Smooth muscle cell of the brain vasculature (primary cell): Measurements from ENCODE around the gene CCDC192.

Experiments
- DNase-seq: peaks from one replicate; pipeline ENCODE4 v3.0.0-alpha.2; 2012; ENCODE audit warnings: low read depth, low spot score

The CCDC192 gene

DNA sequence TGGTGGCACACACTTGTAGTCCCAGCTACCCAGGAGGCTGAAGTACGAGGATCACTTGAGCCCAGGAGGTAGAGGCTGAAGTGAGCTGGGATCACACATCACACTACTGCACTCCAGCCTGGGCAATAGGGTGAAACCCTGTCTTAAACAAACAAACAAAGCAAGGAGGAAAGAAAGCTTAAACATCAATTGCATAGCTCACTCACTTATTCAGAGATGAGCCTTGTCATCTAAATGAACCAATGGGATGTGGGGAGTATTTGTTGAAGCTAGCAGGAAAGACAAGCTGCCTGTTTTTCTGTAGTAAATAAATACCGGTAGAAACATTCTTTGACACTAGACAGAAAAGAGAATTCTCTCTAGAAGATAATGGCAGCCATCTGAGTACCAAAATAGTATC is 219.4 kb downstream of the CCDC192 start:
- no peak for DNase-seq

DNA sequence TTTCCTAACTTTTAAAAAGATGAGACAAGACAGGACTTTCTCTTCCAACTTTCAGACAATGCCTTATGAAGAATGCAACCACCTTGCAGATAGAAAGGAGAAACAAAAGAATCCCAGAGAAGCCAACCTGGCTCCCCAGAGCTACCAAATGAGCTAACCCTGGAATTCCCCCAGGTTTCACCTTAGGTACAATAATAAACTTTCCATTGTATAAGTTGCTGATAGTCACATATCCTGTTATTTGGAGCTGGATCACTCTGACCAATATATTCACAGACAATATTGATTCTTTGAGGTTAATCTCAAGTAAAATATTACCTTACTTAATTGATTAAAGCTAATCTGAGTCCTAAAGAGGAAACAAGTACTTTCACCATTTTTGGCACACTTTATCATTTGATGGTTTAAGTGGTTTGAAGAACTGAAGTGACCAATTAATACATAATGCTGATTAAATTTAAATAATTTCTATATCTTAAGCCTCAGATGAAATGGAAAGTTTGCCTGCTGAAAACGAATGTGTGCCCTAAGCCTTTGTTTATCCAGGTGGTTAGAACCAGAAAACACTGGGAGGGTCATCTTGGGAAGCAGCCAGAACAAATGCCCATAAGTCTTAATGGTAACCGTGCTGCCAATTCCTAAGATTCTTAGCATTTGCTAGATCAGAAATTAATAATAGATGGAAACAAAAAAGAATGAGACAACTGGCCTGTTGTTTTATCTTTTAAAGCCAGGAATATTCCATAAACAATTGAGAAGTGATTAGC is 220.8 kb downstream of the CCDC192 start:
- DNase-seq: no peak

DNA sequence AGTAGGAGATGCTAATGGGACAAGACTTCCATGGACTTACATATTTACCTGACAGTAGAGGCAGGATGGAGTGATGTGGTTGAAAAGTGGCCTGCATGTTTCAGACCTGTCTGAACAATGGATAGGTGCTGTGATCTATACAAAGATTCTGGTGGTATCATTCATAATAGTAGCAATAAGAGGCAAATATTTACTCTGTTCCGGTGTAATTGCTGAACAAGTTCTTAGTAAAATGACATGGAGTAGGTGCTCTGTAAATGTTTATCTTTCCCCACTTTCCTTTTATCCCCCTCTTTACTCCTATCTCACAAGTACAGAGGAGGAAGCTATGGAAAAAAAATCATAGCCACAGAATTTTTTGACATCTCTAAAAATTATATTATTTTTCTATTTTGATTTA is 221.4 kb downstream of the CCDC192 start:
- DNase-seq: no peak

- no peak for DNase-seq
Measured at GRCh38 chr5:127925916-127926315, 222.7 kb downstream of the CCDC192 start.

DNA sequence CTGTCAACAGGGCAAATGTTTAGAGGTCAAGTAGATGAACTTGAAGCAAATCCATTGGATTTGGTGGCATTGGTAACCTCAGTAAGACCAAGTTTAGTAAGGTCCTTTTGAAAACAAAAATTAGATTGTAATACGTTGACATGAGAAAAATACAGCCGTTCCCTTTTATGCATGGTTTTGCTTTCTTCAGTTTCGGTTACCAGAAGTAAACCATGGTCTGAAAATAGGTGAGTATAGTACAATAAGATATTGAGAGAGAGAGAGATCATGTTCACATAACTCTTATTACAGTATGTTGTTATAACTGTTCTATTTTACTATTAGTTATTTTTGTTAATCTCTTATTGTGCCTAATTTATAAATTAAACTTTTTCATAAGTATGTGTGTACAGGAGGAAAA is 223.8 kb downstream of the CCDC192 start:
- DNase-seq: no peak

- no peak for DNase-seq
Measured at GRCh38 chr5:127928053-127928452, 224.9 kb downstream of the CCDC192 start.

GRCh38 chr5:127930311-127930710 is 227.1 kb downstream of the CCDC192 start:
- DNase-seq: no peak

DNA sequence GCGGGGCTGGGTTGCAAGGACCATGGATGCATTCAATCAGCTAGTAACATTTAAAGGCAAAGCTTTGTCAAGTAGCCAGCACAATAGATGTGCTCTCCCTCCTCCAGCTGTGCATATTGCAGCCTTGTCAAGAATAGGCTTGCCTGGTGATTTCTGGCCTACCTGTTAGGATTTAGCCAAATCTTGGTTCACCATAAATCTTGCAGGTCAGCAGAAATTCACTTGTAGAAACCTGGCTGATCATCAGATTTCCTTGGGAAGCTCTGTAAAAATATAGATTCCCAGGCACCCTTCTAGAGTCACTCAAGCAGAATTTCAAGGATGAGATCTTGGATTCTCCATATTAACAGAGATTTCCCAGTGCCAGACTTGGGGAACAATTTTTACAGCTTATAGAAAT is 228.2 kb downstream of the CCDC192 start:
- DNase-seq: no peak

- no peak for DNase-seq
Measured at GRCh38 chr5:127933348-127933747, 230.2 kb downstream of the CCDC192 start.

- DNase-seq: no peak
Measured at GRCh38 chr5:127934791-127935256, 231.6 kb downstream of the CCDC192 start.

DNA sequence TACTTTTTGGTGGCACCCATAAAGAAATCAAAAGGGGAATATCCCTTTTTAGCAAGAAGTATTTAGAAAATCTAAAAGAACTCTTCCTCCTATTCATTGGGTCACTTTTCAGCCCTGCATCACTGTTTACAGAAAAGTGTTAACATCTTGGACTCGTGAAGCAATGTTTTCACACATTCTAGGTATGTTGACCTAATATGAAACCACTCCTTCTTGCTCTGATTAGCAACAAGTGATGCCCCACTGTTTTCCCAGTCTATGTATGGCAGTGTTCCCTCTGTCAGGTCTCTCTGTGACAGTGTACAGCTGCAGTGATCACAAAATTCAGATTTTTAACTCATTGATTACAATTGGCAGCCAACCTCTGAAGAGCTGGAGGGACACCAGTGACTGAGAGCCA is 232.2 kb downstream of the CCDC192 start:
- DNase-seq: no peak

- DNase-seq: no peak
Measured at GRCh38 chr5:127936439-127936972, 233.3 kb downstream of the CCDC192 start.

- DNase-seq: no peak
Measured at GRCh38 chr5:127938746-127939145, 235.6 kb downstream of the CCDC192 start.

DNA sequence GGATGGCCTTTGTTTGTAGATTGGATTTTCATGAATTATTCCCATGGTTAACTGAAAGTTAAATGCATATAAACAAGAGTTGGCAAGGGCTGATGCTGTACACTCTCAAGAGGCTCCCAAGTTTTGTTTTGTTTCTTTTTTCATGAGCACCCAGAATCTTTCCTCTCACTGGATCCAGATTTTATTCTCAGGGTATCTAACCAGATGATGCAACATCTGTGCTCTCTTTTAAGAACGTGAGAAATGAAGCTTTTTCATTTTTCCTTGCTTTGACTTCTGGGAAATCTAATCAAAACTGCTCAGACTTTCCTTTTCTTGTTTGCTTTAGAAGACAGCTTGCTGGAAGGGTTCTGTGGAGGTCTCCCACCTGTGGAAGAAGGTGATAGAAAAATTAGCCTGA is 237.7 kb downstream of the CCDC192 start:
- DNase-seq: no peak

DNA sequence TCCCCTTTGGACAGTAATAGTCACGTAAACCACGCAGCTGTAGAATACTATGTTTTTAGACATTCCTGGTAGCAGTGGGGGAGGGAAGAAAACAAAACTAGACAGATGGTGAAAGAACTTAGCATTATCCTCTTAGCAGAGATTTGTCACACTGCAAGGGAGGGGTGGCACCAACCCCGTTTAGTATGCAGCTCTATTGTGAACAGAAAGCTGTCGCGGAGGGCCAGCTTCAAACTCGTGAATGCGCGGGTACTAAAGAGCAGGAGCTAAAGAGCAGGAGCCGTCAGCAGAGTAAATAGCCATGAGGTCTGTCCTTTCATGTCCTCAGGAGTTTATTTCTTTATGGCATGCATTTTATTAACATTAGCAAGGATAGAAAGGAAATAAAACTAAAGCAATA is 238.5 kb downstream of the CCDC192 start:
- no peak for DNase-seq

GRCh38 chr5:127942246-127943060 is 239.3 kb downstream of the CCDC192 start:
- no peak for DNase-seq

GRCh38 chr5:127943061-127943371 is 239.8 kb downstream of the CCDC192 start:
- DNase-seq: no peak

DNA sequence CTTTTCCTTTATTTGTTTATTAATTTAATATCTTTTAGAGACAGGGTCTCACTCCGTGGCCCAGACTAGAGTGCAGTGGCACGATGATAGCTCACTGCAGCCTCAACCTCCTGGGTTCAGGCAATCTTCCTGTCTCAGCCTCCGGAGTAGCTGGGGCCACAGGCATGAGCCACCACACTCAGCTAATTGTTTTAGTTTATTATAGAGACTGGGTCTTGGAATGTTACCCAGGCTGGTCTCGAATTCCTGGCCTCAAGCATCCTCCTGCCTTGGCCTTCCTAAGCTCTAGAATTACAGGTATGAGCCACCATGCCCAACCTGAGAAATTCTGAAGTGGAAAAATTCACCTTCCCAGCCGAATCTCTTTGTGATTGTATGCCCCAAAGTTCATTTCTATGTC is 240.9 kb downstream of the CCDC192 start:
- DNase-seq: no peak

- no peak for DNase-seq
Measured at GRCh38 chr5:127947941-127948340, 244.8 kb downstream of the CCDC192 start.

DNA sequence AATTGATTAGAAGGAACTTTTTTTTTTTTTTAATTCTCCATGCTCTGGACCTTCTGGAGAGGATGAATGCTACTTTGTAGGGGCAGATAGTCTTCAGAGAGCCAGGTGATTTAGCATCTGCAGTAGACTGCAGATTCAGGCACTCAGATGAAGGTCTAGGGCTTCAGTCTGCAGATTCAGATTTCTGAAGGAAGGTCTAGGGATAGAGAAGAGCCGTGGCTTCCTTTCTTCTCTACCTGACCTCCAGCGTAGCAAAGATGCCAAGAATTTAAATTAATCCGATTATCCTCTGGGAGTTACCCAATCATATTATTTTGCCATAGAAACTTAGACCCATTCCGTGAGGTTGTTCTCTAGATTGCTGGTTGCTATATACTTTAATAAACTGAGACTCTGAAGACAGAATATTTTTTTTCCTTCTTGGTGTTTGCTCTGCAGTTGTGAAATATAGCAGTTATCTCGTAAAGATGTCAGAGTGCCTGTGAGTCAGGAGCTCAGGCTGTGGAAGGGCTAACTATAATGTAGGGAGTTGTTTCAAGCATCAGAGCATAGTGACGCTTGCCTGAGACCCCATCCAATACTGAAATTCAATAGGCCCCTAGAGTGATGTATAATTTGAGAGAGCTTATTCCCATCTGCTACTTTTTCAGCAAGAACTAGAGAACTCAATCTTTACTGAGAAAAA is 247.7 kb downstream of the CCDC192 start:
- DNase-seq: no peak

DNA sequence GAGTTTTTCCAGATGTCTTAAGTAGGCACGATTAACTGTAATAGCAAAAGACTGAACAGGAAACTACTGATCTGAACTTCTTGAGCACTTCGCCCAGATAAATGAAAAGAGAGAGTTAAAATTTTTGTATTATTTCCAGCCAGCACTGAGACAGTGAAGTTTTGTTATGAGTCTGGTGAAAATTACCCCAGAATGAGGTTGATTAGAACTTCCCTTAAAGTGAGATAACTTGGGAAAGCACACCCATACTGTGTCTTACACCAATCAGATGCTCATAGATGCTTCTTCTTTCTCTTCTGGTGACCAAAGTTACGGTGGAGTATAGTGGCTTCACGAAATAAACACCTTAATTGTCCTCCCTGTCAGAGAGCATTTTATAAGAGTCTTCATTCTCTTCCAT is 248.6 kb downstream of the CCDC192 start:
- no peak for DNase-seq

GRCh38 chr5:127957183-127957582 is 254.0 kb downstream of the CCDC192 start:
- peak; percentile 74 for DNase-seq
